ENCODE results near the gene GRB7.
"Not testable (repeated sequence)": the region's sequence is repeated elsewhere in the genome, so short reads cannot be mapped to it uniquely, and the experiment has no call there.

Gene GRB7

DNA sequence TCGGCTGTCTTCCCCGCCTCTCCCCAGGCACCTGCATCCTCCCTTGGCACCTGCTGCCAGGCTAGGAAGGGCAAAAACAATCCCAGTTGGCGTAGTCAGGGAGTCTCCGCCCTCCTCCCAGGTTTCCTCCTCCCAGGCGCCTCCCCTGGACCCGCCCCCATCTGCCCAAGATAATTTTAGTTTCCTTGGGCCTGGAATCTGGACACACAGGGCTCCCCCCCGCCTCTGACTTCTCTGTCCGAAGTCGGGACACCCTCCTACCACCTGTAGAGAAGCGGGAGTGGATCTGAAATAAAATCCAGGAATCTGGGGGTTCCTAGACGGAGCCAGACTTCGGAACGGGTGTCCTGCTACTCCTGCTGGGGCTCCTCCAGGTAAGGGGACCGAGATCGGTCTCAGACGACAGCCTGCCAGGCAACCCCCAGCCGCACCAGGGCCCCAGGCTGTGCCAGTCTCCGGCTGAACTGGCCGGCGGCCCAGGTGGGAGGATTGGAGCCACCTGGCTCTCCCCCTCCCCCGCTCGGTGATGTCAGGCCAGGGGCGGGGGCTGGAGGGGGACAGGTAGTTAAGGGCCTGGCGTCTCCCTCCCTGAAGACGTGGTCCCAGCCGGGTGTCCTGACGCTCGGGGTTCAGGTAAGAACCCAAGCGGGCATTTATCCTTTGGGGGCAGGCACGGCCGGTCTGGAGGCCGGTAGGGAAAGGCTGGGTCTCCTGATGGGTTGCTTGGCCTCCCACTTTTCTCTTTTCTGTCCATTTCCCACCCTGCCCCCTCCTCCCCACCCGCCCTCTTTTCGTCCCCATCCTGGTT, at the start of gene GRB7:
GRB7 (plus strand) TSS at position 179 of the 808 bp plus-strand sequence. CDS start 4,364 bp downstream, outside the sequence.
- peak; percentile 88 for DNase-seq

DNA sequence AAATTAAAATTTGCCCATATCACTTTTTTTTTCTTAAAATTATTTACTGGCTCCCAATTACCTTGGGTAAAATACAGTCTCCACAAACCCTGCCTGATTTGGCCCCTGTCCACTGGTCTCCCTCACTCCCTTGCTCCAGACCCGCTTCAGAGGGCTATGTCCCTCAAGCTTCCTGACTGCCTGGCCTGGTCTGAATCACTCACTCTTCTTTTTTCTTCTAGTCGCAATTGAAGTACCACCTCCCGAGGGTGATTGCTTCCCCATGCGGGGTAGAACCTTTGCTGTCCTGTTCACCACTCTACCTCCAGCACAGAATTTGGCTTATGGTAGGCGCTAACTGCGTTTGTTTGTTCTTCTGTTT, 49.3 kb upstream of the GRB7 start:
- DNase-seq, result no peak

DNA sequence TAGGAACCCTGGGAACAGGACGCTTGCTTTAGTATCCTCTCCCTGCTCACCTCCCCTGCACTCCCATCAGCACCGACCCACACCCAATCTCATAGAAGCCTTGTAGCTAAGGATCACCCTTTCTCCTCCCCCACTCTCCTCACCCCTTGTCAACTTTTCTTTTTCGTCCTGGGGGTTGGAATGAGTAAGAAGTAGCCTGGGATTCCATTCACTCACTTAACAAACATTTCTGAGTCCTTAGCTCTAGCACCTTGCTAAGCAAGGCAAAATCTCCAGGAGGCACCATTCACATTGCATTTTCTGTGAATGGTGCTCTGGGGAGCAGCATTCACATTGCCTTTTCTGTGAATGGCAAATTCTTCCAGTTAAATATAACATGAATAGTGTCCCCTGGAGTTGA, 48.8 kb upstream of the GRB7 start:
- DNase-seq, result no peak

DNA sequence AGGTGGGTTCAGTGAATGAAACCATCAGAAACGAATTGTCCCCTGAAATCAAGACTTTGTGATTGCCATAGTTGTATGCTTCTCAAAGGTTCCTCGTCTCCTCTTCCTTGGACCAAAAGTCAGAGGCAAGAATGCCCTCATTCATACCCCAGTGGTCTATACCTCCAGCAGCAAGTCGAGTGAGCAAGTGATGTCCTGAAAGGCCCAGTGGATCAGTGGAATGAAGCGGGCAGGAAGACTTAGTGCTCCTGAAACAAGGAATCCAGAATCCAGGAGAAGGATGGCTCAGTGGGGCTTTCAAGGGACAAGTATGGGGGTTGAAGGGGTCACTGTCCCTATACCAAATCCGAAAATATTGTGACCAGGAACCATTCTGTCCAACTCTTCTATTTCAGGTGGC, 43.1 kb upstream of the GRB7 start:
- no peak for DNase-seq

DNA sequence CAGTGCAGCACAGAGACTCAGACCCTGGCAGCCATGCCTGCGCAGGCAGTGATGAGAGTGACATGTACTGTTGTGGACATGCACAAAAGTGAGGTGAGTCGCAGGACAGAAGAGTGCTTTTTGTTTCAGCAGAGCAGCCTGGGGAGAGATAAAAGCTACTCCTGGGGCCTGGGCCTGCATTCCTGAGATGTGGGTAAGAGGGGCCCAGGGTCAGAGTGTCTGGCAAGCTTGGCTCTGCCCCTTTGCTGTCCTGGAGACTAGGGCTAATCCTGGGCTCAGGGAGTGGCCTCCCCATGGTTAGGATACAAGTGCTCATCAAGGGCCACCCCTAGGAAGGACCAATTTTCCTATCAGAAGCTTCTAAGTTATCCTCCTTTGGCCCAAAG, 42.7 kb upstream of the GRB7 start:
- DNase-seq, result no peak

DNA sequence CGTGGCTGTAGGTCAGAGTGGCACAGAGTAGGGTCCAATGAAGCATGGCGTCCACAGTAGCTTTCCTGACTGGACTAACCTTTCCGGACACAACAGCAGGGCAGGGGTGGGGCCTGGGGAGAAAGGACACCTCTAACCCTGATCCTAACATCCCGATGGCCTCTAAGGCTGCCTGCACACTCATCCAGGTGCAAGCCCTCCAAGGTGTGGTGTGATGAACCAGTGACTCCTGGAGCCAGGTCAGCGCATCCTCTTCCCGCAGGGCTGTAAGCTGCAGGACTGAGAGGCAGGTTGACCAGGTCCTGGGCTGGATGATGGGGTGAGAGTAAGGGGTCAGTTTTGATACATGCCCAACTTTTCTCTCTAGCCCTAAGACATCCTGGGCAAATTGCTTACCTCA, 41.0 kb upstream of the GRB7 start:
- DNase-seq, result no peak

DNA sequence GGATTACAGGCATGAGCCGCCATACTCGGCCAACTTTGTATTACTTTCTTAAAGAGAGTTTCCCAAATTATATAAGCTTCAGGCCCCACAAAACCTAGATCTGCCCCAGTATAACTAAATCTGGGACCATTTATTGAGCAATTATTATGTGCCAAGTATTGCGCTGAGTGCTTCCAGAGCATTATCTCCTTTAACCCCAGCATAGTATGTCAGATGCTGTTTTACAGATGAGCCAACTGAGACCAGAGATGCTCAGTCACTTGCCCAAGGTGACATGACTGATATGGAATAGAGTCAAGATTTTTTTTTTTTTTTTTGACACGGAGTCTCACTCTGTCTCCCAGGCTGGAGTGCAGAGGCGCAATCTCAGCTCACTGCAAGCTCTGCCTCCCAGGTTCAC, 39.8 kb upstream of the GRB7 start:
- no peak for DNase-seq

DNA sequence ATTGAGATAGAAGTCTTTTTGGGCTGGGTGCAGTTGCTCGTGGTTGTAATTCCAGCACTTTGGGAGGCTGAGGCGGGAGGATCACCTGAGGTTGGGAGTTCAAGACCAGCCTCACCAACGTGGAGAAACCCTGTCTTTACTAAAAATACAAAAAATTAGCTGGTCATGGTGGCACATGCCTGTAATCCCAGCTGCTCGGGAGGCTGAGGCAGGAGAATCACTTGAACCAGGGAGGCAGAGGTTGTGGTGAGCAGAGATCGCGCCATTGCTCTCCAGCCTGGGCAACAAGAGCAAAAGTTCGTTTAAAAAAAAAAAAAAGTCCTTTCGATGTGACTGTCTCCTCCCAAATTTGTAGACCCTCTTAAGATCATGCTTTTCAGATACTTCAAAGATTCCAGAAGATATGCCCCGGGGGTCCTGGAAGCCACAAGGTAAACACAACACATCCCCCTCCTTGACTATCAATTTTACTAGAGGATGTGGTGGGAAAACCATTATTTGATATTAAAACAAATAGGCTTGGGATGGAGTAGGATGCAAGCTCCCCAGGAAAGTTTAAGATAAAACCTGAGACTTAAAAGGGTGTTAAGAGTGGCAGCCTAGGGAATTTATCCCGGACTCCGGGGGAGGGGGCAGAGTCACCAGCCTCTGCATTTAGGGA, 38.5 kb upstream of the GRB7 start:
- not testable (repeated sequence) for DNase-seq

DNA sequence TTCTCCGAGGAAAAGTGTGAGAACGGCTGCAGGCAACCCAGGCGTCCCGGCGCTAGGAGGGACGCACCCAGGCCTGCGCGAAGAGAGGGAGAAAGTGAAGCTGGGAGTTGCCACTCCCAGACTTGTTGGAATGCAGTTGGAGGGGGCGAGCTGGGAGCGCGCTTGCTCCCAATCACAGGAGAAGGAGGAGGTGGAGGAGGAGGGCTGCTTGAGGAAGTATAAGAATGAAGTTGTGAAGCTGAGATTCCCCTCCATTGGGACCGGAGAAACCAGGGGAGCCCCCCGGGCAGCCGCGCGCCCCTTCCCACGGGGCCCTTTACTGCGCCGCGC, 38.0 kb upstream of the GRB7 start, which contains the start of gene ERBB2:
ERBB2 (plus strand) TSS at position 247 of the 330 bp plus-strand sequence. CDS start 175 bp downstream, outside the sequence.
- DNase-seq, result no peak

DNA sequence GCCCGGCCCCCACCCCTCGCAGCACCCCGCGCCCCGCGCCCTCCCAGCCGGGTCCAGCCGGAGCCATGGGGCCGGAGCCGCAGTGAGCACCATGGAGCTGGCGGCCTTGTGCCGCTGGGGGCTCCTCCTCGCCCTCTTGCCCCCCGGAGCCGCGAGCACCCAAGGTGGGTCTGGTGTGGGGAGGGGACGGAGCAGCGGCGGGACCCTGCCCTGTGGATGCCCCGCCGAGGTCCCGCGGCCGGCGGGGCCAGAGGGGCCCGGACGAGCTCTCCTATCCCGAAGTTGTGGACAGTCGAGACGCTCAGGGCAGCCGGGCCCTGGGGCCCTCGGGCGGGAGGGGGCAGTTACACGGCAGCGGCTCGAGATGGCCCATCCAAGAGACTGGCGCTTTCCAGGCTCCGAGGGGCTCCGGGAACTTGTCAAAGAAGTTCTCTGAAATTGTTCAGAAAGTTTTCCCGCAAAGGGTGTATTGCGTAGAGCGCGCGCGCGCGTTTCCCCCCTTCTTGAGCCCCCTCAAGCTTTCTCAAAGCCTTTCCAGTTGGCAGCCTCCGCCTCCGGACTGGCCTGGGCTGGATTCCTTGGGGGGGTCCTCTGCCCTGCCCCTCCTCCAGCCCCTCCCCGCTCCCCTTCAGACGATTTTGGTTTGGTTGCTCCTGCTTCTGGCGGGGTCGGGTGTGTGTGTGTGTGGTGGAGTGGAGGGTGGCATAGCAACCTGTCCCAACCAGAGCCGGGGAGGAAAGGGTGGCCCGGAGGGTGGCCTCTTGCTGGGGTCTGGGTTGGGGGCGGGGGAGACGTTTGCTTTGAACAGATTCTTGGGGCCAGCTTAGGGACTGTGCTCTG, 37.4 kb upstream of the GRB7 start:
- no peak for DNase-seq

DNA sequence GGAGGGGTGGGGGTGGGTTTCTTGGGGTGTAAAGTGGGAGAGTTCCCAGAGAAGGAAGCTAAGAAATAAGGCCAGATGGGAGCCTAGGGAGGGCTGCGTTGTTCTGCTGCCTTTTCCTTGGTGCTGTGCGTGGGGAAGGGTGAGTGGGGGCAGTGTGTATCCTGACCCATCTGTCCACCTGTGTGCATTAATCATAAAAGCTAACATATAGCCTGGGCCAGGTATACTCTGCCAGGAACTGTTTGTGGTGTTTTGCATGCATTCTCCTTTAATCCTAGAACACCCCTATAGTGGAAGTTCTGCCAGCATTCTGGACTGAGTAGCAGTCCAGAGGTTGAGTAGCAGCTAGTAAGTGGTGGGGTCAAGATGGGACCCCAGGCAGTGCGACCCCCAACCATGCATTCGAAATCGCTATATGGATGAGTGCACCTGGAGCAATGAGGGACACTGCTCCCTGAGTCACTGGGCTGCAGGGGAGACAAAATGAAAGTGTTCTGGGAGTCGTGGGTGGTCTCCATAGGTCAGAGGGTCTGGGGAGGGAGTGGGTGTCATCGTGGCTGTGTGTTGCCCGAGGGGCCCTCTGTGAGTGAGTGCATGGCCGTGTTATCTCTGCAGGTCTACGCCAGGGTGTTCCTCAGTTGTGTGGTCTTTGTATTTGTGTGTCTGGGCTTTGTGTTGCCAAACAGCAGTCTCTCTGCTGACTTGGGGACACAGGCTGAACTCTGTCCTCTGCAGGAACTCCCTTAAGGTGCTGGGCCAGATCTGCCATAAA, 36.5 kb upstream of the GRB7 start:
- no peak for DNase-seq

DNA sequence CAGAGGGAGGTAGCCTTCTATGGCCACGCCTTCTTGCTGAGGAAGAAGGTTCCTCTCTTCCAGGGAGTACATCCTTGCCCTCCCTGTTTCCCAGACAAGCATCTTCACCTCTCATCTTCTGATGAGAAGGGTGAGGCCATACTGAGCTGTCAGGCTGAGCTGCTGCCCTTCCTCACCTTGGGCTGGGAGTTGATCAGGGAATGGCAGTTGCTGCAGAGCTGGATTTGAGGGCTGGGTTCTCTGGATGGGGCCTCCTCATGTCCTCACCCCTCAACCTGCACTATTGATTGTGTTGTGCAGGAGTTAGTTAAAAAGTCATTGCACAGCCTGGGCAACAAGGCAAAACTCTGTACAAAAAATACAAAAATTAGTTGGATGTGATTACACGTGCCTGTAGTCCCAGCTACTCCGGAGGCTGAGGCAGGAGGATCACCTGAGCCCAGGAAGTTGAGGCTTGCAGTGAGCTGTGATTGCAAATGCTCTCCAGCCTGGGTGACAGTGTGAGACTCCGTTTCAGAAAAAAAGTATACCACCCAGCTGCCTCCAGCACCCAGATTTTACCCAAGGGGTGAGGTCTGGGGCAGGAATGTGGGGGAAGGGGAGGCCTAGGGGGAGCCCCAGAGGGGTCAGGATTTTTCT, 35.8 kb upstream of the GRB7 start:
- no peak for DNase-seq

DNA sequence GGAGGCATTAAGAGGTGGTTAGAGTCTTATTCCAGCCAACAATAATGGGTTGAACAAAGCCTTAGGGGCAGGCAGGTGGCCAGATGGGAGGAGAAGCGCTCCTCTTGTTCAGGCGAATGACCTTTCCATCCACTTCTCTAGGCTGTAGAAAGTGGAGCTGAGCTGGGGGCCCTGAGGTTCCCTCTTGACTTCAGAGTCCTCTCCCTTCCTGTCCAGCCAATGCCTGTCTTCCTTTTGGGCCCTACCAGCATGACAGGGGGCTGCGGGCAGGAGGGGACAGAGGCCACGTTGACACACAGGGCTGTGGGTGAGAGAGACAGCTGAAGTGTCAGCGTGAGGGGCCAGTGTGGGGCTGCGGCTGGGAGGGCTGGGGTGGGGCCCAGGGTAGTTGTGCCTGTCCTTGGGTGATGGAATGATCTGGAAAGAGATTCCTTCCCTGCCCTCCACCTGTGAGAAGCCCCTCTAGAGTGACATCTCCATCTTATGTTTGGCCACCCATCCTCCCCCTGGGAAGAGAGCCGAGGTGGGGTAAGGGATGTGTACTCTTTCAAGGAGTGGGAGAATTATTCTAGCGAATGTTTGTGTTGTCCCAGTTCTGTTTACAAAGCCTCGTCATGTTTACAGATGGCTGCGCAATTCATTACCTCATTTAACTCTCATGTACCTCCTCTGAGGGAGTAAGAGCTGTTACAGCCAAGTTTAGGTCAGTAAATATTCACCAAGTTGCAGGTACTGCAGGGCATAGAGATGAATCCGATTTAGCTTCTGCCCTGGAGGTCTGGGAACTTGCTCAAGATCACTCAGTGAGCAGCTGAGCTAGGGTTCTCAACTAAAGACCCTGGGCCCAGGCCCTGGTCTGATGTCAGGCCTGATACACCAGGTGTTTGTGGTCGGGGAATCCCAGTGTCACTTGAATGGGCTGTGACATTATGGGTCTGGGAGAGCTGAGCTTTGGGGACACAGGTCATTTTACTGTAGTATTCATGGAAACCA, 34.5 kb upstream of the GRB7 start:
- DNase-seq, result no peak

DNA sequence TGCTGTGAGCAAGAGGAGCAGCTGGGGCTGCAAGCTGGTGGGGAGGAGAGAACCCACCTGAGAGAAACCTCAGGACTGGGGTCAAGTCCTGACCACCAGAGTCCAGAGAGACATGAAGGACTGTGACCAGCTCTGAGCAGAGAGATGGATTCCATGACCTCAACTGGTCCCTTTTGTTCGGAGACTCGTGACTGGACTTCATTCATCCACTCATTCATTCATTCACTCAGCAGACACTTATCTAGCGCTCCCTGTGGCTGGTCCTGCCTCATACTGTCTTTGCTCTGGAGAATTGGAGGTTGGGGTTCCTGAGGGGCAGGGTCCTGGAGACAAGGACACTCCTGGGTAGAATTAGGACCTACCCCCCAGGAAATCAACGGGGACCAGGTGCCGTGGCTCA, 33.8 kb upstream of the GRB7 start:
- no peak for DNase-seq

DNA sequence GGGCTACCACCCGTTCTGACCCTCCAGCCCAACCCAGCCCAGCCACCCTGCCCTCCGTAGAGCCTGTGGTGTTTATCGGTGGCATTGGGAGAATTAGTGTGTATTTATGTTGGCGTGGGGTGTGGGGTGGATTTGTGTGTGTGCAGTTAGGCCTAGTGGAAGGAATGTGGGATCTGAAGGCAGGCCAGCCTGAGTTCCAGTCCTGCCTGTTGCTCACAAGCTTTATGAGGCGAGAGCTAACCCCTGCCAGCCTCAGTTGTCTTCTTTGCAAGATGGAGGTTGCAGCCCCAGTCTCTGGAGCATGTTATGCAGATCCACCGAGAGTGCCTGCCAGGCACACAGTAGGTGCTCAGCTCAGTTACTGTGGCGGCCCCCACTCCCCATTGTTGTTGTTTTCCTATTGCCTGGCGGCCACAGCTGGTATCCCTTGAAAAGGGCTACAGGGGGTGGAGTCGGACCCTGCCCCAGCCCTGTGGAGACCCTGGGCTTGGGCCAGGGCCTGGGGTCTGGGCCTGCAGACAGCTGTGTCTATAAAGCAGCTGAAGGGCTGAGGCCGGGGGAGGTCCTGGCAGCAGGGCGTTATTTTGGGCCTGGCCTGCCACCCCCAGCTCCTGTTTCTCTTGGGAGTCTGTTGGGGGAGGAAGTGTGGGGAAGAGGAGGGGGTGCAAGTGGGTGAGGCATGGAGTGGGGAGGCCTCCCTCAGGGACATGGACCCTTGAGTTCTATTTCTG, 32.8 kb upstream of the GRB7 start:
- DNase-seq, result no peak

DNA sequence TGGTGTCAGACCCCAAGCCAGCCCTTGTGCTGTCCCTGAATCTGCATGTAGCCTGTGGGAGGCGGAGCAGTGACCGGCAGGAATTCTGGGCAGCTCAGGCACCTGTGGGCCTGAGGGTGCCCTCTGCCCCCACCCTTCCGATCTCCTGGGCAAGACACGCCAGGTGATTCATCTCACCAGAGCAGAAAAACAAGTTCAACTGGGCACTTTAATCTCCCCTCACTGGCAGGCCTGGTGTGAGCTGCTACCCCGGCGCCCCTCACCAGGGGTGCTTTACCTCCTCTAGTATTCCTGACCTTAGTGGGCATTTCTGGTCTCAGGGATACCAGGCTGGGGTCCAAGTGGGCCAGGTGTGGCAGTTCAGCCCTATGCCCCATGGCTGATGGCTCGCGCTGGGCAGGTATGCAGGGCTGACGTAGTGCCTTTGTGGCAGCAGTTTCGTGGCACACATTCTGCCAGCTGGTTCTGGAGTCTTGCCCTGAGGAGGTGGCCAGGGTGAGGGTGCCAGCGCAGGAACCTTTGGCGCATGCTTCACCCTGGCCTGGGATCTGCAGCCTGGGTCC, 31.9 kb upstream of the GRB7 start:
- no peak for DNase-seq

DNA sequence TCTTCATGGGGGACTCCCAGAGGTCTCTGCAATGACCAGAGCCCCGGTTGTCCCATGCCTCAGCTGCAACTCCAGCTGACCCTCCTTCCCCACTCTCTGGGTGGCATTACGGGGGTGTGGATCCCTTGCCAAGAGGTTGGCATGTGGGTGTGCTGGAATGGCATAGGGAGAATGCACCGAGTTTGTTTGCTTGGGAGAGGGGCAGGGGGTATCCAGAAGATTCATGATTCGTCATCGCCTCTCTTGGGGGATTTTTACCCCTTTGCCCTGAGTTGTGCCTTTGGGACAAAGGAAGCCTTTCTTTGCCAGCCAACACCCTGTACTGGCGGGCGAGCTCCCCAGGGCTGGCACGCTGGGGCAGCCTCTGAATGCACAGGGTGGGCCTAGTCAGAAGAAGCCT, 31.4 kb upstream of the GRB7 start:
- DNase-seq, result no peak

DNA sequence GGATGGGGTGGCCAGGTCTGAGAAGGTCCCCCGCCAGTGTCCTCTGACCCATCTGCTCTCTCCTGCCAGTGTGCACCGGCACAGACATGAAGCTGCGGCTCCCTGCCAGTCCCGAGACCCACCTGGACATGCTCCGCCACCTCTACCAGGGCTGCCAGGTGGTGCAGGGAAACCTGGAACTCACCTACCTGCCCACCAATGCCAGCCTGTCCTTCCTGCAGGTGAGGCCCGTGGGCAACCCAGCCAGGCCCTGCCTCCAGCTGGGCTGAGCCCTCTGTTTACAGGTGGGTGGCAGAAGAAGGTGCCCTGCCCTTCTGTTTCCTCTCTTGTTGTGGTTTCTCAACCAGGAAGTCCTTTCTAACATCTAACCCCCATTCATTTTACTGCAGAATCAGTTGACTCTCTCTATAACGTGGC, 30.8 kb upstream of the GRB7 start:
- DNase-seq, result no peak

DNA sequence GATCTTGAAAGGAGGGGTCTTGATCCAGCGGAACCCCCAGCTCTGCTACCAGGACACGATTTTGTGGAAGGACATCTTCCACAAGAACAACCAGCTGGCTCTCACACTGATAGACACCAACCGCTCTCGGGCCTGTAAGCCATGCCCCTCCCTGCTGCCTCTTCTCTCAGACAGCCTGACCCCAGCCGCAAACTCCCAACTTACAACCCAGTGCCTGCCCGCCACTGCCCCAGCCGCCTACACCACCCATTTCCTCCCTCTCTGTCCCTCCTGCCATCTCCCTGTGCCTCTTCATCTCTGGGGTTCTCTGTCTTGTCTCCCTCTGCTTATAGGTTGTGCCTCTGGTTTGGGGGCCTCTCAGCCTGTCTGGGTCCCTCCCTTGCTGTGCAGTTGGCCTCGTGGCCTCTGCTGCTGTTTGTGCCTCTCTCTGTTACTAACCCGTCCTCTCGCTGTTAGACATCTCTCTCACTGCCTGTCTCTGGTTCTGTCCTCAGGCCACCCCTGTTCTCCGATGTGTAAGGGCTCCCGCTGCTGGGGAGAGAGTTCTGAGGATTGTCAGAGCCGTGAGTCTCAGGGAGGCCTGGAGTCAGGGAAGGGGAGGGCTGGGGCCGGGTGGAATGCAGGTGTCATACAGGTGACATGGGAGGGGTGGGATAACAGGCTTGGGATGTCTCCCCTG, 28.3 kb upstream of the GRB7 start:
- no peak for DNase-seq

Measured in NCI-H345 (cell line).